Activated naive CD8-positive, alpha-beta T cell treated with anti-CD3 and anti-CD28 coated beads, Interleukin-2, amount 10 ng/mL, durations not matched to agents 7 days and 5 days (primary cell): Measurements from ENCODE around the gene ANAPC15. TPM values are rescaled to one million over a fixed set of nuclear protein-coding genes. Genes with fewer than 3 reads are reported as not detected.

Source experiments
- ATAC-seq: fragments of 150-1000 bp; cut with Tn5 transposase; one replicate; pipeline ENCODE4 v1.10.0; 2021; ENCODE audit warnings: low read depth, moderate library complexity
- POLR2A ChIA-PET: fragments of 350-600 bp; sonication (Branson Sonifier 250); formaldehyde crosslinking; loops from one replicate; lab custom pipeline; 2021; ENCODE audit warnings: antibody characterized with exemption; lab: Charles Lee
- DNase-seq: peaks from one replicate; pipeline ENCODE4 v3.0.0; 2021
- H3K27ac Mint-ChIP-seq: one replicate; pipeline ENCODE4 v1.8.0; 2022; ENCODE audit warnings: mild to moderate bottlenecking, mixed read lengths
- H3K27me3 Mint-ChIP-seq: one replicate; pipeline ENCODE4 v1.8.0; 2022; ENCODE audit warnings: mild to moderate bottlenecking, moderate library complexity, mixed read lengths
- H3K36me3 Mint-ChIP-seq: one replicate; pipeline ENCODE4 v1.8.0; 2021; ENCODE audit warnings: mild to moderate bottlenecking, mixed read lengths
- H3K4me1 Mint-ChIP-seq: one replicate; pipeline ENCODE4 v1.8.0; 2021; ENCODE audit warnings: mixed read lengths
- H3K4me3 Mint-ChIP-seq: one replicate; pipeline ENCODE4 v1.8.0; 2022; ENCODE audit warnings: mild to moderate bottlenecking, moderate library complexity, mixed read lengths
- H3K9me3 Mint-ChIP-seq: one replicate; pipeline ENCODE4 v1.8.0; 2021; ENCODE audit warnings: mixed read lengths
- total RNA-seq, 2 experiments: library from RNA; stranded (reverse); gene quantifications; one replicate each; pipeline ENCODE4 v1.2.3, GENCODE V29; 2021

The ANAPC15 gene
- total RNA-seq, 2 experiments from 2014 or later: 49.0 to 52.5 TPM

DNA sequence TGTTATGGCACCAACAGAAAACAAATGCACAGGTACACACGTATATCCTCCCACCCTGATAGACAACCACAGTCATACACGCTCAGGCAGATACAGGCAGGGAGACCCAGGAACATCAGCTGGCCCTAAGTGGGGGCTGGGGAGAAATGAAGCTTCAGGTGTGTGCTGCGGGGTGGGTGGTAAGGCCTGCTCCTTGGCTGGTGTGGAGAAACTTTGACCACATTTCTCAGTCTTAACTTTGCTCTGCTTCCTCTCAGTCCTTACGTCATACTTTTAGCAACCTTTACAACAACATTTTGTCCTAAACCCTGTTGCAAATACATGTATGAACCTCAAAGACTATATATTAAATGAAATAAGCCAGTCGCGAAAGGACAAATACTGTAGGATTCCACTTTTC, 6.7 kb upstream of the ANAPC15 start:
- DNase-seq (no peak), ATAC-seq (peak; percentile 50)
- H3K4me1 Mint-ChIP-seq: peaks cover 5% of the 10 kb centered on the region
- POLR2A ChIA-PET: no interaction called here
- H3K9me3 Mint-ChIP-seq: no peaks in the 10 kb centered on the region
- H3K27ac Mint-ChIP-seq: no peak overlapping the region
- H3K36me3 Mint-ChIP-seq: no peaks in the 10 kb centered on the region
- H3K27me3 Mint-ChIP-seq: peaks cover 1% of the 10 kb centered on the region
- H3K4me3 Mint-ChIP-seq: no peak overlapping the region

DNA sequence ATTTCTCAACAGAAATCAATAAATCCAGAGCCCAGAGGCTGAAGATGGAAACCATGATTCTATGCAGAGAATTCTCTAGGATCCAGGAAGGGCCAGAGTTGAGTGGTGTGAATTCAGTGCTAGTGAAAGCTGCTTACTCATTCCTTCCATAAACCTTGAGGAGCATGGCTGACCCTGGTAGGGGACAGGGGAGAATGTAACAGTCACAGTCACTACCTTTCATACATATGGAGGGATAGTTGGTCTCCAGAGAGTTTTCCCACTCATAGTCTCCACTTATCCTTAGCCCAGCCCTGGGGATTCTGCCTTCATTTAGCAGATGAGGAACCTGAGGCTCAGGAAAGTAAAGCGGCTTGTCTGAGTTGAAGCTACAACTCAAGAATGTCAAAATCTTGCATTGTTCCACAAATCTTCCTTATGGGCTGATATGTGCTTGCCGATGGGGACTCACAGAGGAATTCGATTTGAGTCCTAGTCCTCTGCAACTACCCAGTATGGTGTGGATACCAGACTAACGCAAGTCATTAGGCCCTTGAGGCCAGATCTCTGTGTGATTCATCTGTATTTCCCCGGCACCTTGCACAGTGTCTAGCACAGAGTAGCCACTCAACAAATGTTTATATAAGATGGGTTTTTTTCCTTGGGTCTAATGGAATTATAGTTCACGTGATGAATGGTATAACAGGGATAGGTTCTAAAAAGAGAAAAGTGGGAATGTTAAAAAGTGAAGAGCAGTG, 3.7 kb upstream of the ANAPC15 start:
- no peak for ATAC-seq
- no peak for DNase-seq
- peaks cover 2% of the 10 kb centered on the region for H3K9me3 Mint-ChIP-seq
- peak overlapping the region; percentile 4 for H3K27ac Mint-ChIP-seq
- H3K36me3 Mint-ChIP-seq: no peaks in the 10 kb centered on the region
- POLR2A ChIA-PET: no interaction called here
- peaks cover 1% of the 10 kb centered on the region for H3K27me3 Mint-ChIP-seq
- peaks cover 23% of the 10 kb centered on the region for H3K4me1 Mint-ChIP-seq
- no peak overlapping the region for H3K4me3 Mint-ChIP-seq

DNA sequence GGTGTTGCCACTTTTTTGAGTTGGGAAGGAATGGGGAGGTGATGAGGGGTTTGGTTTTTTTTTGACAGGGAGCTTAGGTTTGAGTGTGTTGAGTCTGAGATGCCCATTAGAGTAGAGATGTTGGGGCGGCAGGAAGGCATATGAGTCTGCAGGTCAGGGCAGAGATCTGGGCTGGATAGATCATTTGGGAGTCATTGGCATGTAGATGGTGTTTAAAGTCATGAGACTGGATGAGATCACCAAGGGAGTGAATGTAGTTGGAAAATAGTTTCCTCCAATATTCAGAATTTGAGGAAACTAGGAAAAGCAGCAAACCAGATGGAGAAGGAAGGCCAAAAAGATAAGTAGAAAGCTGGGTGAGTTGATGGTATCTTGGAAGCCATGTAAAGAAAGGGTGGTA, 2.1 kb upstream of the ANAPC15 start:
- POLR2A ChIA-PET: no interaction called here
- Mint-ChIP-seq H3K27me3 (peaks cover 1% of the 10 kb centered on the region), H3K9me3 (peaks cover 2% of the 10 kb centered on the region), H3K4me1 (peaks cover 28% of the 10 kb centered on the region), H3K4me3 (no peak overlapping the region), H3K27ac (no peak overlapping the region), H3K36me3 (peaks cover 2% of the 10 kb centered on the region)
- DNase-seq: no peak
- ATAC-seq: no peak

DNA sequence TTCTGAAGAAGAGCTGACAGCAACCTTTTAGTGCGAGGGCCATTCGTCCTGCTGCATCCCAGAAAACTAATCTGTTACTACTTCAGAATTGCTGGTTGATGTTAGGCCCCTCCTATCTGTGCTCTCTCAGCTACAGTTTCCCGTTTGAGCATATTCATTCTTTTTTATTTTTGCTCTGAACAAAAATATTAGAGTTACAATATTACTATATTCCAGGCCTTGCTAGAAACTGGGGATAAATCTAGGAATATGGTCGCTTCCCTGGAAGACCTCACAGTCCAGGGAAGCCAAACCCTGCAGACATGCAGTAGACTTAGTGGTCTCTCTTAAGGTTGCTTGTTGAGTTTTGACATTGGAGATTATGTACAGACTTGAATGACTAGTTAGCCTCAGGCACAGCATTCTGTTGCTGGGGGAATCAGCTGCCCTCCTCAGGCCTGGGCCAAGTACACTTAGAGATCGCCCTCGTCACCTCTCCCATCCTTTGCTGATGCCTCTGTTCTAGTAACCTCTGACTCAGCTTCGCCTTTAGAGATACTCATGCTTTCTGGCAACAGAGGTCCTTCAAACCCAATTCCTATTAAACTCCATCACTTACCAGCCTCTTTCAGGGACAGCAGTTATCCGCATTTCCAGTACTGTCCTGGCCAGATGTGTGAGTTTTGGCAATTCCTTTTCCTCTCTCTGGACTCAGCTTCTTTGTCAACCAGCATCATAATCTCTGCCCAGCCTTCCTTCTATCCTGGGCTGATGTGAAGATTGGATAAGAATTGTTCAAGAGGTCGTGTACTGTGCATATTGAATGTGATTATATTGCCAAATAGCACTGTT, 698 bp upstream of the ANAPC15 start:
- DNase-seq: no peak
- H3K27me3 Mint-ChIP-seq: no peaks in the 10 kb centered on the region
- POLR2A ChIA-PET: interaction anchor here (0.9 to 3.0 kb wide), 15 partner anchors 12 to 185 kb away, joined by 3 to 27 read pairs (median 5); partner anchors contain the start of genes IL18BP, INPPL1, LAMTOR1 and RNF121
- peaks cover 2% of the 10 kb centered on the region for H3K36me3 Mint-ChIP-seq
- H3K9me3 Mint-ChIP-seq: peaks cover 2% of the 10 kb centered on the region
- H3K4me3 Mint-ChIP-seq: peak overlapping the region; percentile 94
- ATAC-seq: no peak
- H3K4me1 Mint-ChIP-seq: peaks cover 24% of the 10 kb centered on the region
- peak overlapping the region; percentile 99 for H3K27ac Mint-ChIP-seq

DNA sequence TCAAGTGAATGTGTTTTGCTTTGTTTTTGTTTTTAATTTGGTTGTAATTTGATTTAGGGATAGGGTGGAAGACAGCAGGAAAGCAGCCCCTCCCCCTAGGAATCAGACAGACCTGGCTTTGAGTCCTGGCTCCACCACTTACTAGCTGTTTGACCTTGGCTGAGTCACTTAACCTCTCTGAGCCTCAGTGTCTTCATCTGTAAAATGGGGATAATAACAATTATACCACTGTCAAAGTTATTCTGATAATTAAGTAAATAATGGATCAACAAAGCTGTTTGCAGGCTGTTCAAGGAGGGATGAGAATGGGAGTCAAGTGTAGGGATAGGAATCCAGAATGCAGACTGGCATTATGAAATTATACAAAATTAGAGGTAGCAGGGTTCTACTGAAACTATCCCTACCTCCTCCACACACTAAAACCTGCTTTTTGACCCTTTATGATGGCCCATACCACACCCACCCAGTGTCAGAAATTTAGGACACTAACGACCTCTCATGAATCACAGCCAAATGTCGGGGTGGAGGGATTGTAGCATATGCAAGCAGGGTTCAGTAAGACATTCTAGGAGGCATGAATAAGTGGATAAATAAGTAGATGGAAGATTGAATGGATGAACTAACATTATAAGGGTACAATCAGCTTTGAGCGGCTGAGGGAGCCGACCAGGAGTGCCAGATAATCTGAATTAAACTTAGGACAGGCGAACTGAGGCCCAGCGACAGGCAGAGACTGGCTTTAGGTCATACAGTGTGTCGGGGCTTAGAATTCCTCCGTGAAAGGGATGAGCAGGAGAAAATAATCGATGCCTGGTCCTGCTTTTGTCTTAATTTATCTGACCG, 974 bp downstream of the ANAPC15 start:
- ATAC-seq (peak; percentile 0), DNase-seq (no peak)
- Mint-ChIP-seq H3K4me1 (peaks cover 23% of the 10 kb centered on the region), H3K27me3 (no peaks in the 10 kb centered on the region), H3K4me3 (peak overlapping the region; percentile 94), H3K36me3 (peaks cover 5% of the 10 kb centered on the region), H3K27ac (peak overlapping the region; percentile 99), H3K9me3 (peaks cover 2% of the 10 kb centered on the region)
- POLR2A ChIA-PET: interaction anchor here (0.6 to 3.0 kb wide), 14 partner anchors 11 to 677 kb away, joined by 3 to 27 read pairs (median 6); partner anchors contain the start of genes INPPL1, LAMTOR1, RNF121 and XNDC1N

DNA sequence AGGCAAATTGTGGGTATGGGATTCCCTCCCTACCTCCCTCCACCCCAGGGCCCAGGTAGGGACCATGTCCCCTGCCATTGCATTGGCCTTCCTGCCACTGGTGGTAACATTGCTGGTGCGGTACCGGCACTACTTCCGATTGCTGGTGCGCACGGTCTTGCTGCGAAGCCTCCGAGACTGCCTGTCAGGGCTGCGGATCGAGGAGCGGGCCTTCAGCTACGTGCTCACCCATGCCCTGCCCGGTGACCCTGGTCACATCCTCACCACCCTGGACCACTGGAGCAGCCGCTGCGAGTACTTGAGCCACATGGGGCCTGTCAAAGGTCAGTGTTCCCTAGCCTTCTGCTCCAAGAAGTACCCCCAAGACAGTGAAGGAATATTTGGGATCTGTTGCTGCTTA, 6.6 kb downstream of the ANAPC15 start, which contains the start of gene TOMT:
Gene TOMT, plus strand, starts transcription at position 37 of the 400 bp plus-strand sequence. Its CDS starts 28 bp downstream, at position 65.
- Mint-ChIP-seq H3K9me3 (no peaks in the 10 kb centered on the region), H3K27ac (peak within 1 kb of the TSS; percentile 30), H3K4me3 (no peak within 1 kb of the TSS), H3K36me3 (peaks cover 13% of the 10 kb centered on the region), H3K4me1 (peaks cover 28% of the 10 kb centered on the region), H3K27me3 (no peaks in the 10 kb centered on the region)
- POLR2A ChIA-PET: no interaction called here
- DNase-seq (no peak), ATAC-seq (no peak)

DNA sequence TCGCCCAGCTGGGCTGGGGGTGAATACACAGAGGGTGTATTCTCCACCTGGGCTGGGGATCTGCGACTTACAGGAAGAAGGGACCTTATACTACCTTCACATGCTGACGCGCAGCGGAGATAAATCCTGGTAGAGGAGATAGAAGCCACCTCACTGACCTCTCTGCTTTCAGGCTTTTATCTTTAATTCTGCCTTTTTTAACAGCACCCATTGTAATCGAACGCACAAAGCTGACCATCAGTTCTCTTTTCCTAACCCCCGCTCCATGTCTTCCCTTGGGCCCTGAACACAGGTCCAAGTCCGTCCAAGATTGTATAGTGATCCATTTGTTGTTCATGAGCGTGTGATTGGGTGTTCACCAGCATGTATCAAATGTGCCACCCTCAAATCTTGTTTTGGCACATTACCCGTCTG, 8.7 kb downstream of the ANAPC15 start:
- POLR2A ChIA-PET: interaction anchor here (0.8 kb wide), 1 partner anchor 63 kb away, joined by 3 read pairs; no protein-coding TSS in a partner anchor
- Mint-ChIP-seq H3K27me3 (no peaks in the 10 kb centered on the region), H3K4me1 (peaks cover 33% of the 10 kb centered on the region), H3K9me3 (no peaks in the 10 kb centered on the region), H3K36me3 (peaks cover 16% of the 10 kb centered on the region), H3K27ac (peak overlapping the region; percentile 91), H3K4me3 (peak overlapping the region; percentile 97)
- no peak for ATAC-seq
- DNase-seq: no peak

DNA sequence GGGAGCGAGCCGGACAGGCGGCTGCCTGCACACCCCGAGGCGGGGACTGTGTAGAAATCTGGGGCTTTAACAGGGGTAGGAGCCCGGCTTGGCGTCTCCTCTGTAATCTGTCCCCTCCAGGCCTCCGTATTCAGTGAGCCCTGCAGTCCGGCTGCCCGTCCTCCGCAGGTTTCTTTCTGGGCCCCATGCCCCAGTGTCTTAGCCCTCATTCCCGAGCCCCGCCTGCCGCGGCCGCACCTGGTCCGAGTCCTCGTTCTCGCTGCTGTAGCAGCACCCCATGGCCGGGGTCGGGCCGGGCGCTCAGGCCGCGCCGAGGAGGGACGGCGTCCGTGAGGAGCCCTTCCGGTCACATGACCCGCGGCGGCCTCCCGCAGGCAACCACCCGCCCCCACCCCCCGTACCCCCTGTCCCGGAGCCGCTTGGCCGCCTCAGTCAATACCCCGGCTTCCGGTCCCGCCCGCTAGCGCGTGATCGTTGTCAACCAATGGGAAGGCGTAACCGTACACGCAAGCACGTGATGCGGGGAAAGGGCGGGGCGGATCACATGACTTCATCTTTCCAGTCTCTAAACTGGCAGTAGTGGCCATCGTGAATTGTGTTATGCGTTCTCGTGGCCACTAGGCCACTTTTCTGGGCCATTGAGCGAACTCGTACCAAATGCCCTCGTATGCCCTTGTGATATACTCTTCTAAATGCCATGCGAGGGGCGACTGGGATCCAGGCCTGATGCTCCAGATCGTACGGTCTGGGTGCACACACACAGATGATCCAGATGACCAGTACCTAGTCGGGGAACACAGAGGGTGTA, 9.3 kb downstream of the ANAPC15 start, which contains the start of gene LAMTOR1:
Gene LAMTOR1, minus strand, starts transcription at position 352 of the 808 bp plus-strand sequence. Its CDS starts 73 bp downstream, at position 279.
- Mint-ChIP-seq H3K9me3 (no peaks in the 10 kb centered on the region), H3K4me3 (peak within 1 kb of the TSS; percentile 97), H3K4me1 (peaks cover 33% of the 10 kb centered on the region), H3K36me3 (peaks cover 16% of the 10 kb centered on the region), H3K27ac (peak within 1 kb of the TSS; percentile 91), H3K27me3 (no peaks in the 10 kb centered on the region)
- DNase-seq: peak; percentile 96
- ATAC-seq: peak; percentile 94
- POLR2A ChIA-PET: interaction anchor here (0.8 to 4.7 kb wide), 5 partner anchors 9 to 63 kb away, joined by 3 to 27 read pairs (median 3); partner anchors contain the start of gene ANAPC15

DNA sequence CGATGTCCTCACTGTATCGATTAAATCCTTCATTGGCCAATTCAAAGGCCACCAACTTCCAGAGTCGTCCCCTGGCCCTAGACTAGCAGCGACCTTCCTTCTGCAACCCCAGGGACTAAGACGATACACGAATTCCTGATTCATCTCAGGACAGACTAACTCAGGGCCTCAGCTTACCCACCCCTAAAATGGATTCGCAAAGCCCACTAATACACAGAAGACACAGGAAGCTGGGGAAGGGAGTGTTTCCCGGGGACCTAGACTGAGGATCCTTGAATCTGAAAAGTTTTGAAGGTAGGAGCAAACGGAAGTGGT, 9.9 kb downstream of the ANAPC15 start:
- Mint-ChIP-seq H3K27ac (peak overlapping the region; percentile 91), H3K4me3 (peak overlapping the region; percentile 97), H3K4me1 (peaks cover 35% of the 10 kb centered on the region), H3K9me3 (no peaks in the 10 kb centered on the region), H3K27me3 (no peaks in the 10 kb centered on the region), H3K36me3 (peaks cover 20% of the 10 kb centered on the region)
- POLR2A ChIA-PET: interaction anchor here (0.8 to 4.7 kb wide), 4 partner anchors 9 to 21 kb away, joined by 3 to 27 read pairs (median 4); partner anchors contain the start of gene ANAPC15
- DNase-seq (no peak), ATAC-seq (no peak)

DNA sequence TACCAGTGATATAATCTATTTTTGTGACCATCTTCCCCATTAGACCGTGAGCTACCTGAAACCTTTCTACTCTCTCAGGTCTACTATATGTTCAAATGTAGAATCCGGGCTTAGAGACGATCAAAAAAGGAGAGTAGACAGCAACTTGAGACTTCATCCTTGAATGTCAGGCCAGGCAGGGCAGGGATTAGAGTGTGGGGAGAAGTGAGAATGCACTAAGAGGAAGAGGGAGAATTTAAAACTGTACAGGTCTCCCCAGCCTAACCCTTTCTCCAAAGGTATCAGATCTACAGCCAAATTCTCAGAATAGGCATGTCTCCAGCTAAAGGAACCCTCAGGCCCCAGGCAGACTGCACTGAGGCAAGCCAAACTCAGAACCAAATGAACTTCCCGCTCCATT, 10.3 kb downstream of the ANAPC15 start:
- POLR2A ChIA-PET: interaction anchor here (0.8 to 4.7 kb wide), 4 partner anchors 10 to 21 kb away, joined by 3 to 27 read pairs (median 4); partner anchors contain the start of gene ANAPC15
- ATAC-seq (no peak), DNase-seq (no peak)
- H3K27me3 Mint-ChIP-seq: no peaks in the 10 kb centered on the region
- peak overlapping the region; percentile 91 for H3K27ac Mint-ChIP-seq
- peaks cover 35% of the 10 kb centered on the region for H3K4me1 Mint-ChIP-seq
- no peaks in the 10 kb centered on the region for H3K9me3 Mint-ChIP-seq
- H3K4me3 Mint-ChIP-seq: peak overlapping the region; percentile 97
- peaks cover 17% of the 10 kb centered on the region for H3K36me3 Mint-ChIP-seq

DNA sequence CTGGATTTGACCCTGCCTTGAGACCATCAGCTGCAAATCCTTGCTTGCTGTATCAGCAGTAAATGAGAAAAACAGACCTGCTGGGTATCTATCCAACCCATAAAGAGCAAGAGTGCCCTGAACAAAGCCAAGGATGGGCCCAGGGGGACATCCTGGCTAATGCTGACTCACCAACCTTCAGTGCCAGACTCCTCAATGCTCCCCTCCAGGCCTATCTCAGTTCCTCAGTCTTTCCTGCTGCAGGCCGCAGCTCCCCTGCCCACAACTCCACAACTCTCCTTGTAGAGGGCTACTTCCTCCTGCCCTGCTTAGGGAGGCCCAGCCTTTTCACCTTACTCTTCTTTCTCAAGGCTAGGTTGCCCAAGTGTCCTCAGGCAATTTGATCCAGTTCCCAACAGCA, 12.0 kb downstream of the ANAPC15 start:
- Mint-ChIP-seq H3K36me3 (peaks cover 17% of the 10 kb centered on the region), H3K4me1 (peaks cover 35% of the 10 kb centered on the region), H3K9me3 (no peaks in the 10 kb centered on the region), H3K4me3 (no peak overlapping the region), H3K27me3 (no peaks in the 10 kb centered on the region), H3K27ac (peak overlapping the region; percentile 34)
- ATAC-seq (no peak), DNase-seq (no peak)
- POLR2A ChIA-PET: interaction anchor here (1.0 to 4.7 kb wide), 3 partner anchors 9 to 124 kb away, joined by 3 to 27 read pairs (median 3); partner anchors contain the start of genes ANAPC15 and INPPL1

DNA sequence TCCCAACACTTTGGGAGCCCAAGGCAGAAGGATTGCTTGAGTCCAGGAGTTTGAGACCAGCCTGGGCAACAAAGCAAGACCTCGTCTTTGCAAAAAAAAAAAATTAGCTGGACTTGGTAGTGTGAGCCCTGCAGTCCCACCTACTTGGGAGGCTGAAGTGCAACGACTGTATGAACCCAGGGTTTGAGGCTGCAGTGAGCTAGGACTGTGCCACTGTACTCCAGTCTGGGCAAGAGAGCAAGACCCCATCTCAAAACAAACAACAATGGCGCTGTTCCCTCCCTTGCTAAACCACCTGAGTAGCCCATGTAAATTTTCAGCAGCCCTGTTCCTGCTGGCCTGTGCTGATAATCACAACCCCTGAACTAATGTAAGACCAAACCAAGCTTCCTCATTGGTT, 12.5 kb downstream of the ANAPC15 start:
- no peak for DNase-seq
- Mint-ChIP-seq H3K27me3 (no peaks in the 10 kb centered on the region), H3K4me1 (peaks cover 35% of the 10 kb centered on the region), H3K4me3 (no peak overlapping the region), H3K27ac (no peak overlapping the region), H3K36me3 (peaks cover 17% of the 10 kb centered on the region), H3K9me3 (no peaks in the 10 kb centered on the region)
- POLR2A ChIA-PET: interaction anchor here (1.2 to 4.7 kb wide), 2 partner anchors 9 to 12 kb away, joined by 3 to 27 read pairs; partner anchors contain the start of gene ANAPC15
- ATAC-seq: no peak
